UCSD-AML1 (cell line): ENCODE results near the gene SNPH.
A peak's percentile ranks its signal among the peaks of the same experiment; 100 is the strongest.
"Not testable (repeated sequence)": the region's sequence is repeated elsewhere in the genome, so short reads cannot be mapped to it uniquely, and the experiment has no call there.

Source experiments
- DNase-seq: peaks from one replicate; lab custom pipeline; 2025; ENCODE audit not compliant: unreplicated experiment; lab: John Stamatoyannopoulos, UW

SNPH gene

GRCh38 chr20:1336699-1337367 lies 70.7 kb downstream of the SNPH start:
- DNase-seq = peak; percentile 60

GRCh38 chr20:1337441-1337840 lies 71.3 kb downstream of the SNPH start:
- no peak for DNase-seq

GRCh38 chr20:1338096-1338495 lies 72.0 kb downstream of the SNPH start:
- no peak for DNase-seq

DNA sequence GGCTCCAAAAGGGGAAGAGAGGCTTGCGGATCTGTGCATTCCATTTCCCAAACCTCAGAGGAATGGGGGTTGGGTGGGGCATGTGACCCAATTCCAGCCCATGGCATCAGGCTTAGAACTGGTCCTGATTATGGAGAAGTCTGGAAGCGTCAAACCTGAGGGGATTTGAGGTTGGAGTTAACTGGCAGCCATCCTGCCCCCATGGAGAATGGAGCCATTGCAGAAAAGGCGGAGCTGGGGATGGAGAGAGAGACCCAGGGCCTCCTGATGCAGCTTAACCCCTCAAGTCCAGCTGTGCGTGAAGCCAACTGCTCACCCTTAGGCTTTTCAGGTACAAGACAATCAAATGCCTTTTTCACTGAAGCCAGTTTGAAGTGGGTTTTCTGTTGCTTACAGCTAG lies 72.7 kb downstream of the SNPH start:
- DNase-seq = no peak

GRCh38 chr20:1341561-1342265 lies 75.6 kb downstream of the SNPH start:
- DNase-seq = no peak

GRCh38 chr20:1343446-1344124 lies 77.5 kb downstream of the SNPH start:
- not testable (repeated sequence) for DNase-seq

GRCh38 chr20:1345030-1345755 lies 79.1 kb downstream of the SNPH start:
- DNase-seq = no peak

DNA sequence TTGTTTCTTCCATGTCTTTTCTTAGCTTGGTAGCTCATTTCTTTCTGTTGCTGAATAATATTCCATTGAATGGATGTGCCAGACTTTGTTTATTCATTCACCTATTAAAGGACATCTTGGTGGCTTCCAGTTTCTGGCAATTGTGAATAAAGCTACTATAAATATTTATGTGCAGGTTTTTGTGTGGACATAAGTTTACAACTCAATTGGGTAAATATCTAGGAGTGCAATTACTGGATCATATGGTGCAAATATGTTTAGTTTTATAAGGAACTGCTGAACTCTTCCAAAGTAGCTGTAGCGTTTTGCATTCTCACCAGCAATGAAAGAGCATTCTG lies 79.6 kb downstream of the SNPH start:
- DNase-seq = no peak

- no peak for DNase-seq
Measured at GRCh38 chr20:1346315-1346969, 80.3 kb downstream of the SNPH start.

DNA sequence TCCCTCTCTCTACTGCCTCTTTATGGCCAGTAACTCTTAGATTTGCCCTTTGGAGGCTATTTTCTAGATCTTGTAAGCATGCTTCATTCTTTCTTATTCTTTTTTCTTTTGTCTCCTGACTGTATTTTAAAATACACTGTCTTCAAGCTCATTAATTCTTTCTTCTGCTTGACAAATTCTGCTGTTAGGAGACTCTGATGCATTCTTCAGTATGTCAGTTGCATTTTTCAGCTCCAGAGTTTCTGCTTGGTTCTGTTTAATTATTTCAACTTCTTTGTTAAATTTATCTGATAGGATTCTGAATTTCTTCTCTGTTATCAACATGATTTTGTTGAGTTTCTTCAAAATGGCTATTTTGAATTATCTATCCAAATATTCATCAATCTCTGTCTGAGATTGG lies 87.9 kb downstream of the SNPH start:
- DNase-seq = no peak

DNA sequence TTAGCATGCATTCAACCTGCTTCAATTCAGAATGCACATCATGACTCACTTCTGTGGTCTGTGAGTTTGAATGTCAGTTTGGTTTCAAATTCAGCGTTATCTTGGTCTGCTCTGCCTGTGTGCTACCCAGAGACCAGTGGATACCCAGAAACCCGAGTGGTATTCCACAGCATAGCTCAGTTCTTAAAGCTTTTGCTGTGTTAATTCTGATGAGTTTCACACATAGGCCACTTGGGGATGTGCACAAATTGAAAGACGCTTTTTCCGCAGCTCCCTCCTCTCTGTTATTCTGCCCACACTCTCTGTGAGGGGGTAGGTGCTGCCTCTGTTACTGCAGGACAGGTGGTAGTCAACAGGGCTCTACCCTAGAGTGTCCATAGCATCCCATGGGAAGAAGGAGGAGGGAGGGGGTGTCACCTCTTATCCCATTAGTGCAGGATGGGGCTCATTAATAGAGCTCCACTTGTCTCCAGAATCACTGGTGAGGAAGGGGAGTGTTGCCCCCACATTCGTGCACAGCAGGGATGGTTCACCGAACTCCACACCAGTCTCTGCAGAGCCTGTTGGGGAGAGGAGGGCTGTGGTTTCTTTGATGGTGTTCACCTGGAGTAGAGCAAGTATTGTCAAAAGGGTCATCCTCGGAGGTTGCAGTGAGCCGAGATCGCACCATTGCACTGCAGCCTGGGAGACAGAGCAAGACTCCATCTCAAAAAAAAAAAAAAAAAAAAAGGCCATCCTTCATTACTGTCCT lies 92.0 kb downstream of the SNPH start:
- no peak for DNase-seq
